NCI-H748 (cell line): ENCODE results near the gene MTA3.
A peak's percentile ranks its signal among the peaks of the same experiment; 100 is the strongest.

Source experiments
- DNase-seq: peaks from one replicate; lab custom pipeline; 2025; ENCODE audit not compliant: unreplicated experiment; lab: John Stamatoyannopoulos, UW

Gene MTA3

DNA sequence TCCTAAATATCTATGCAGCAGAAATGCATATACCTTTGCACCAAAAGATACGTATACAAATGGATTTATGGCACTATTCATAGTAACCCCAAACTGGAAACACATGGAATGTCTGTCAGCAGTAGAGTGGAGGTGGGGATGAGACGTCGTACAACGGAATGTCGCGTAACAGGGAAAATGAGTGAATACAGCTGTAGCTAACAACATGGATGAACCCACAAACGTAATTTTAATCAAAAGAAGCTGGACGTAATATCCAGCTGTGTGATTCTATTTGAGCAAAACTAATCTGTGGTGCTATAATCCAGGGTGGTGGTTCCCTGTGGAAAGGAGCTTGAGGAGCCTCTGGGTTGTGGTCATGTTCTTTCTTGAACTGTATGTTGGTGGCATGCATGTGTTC is 89.9 kb downstream of the MTA3 start:
- DNase-seq: no peak

GRCh38 chr2:42659609-42660008 is 91.2 kb downstream of the MTA3 start:
- no peak for DNase-seq

DNA sequence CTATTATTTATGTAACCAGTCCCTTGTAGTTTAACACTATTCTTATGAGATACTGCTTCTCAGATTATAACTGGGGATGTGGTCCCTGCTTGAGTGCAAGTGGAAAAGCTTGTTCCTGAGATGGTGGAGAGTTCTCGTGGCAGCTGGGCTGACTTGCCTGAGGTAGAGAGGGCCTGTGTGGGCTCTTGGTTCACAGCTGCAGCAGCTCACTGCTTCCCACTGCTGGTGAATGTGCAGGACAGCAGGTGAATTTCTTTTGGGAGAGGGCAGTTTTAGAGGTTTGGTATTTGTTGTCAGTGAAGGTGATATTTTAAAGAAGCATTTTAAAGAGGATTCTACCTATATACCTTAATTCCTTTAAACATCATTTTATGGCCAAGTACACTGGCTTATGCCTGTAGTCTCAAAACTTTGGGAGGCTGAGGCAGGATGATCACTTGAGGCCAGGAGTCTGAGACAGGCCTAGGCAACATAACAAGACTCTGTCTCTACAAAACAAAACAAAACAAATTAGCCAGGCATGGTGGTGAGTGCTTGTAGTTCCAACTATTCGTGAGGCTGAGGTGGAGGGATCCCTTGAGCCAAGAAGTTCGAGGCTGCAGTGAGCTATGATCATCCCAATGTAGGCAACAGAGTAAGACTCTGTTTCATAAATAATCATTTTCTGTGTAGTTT is 94.8 kb downstream of the MTA3 start:
- DNase-seq: peak; percentile 61

- no peak for DNase-seq
Observed at GRCh38 chr2:42663828-42664227, 95.4 kb downstream of the MTA3 start.

DNA sequence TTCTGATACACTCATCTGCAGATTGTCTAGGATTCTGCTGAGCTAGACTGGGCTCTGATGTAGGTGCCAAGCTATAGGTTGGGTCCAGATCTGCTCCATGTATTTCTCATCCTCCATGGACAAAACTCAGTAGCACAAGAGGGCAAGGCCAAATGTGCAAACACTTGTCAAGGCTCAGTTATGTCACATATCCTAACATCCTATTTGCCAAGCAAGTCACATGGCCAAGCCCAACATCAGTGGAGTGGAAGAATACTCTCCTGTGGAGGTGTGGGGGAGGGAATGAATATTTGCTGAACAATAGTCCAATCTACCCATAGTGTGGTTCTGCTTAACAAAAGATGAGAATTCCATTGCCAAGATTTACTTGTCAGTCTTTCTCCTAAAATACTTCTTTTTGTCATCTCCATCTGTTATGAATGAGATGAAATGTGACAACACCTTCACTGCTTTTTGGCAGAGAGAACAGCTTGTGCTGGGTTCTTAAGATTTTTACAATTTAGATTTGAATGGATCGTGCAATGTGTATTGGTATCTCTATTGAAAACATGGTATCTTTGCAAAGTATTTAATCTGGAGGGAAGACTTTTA is 105.7 kb downstream of the MTA3 start:
- no peak for DNase-seq

DNA sequence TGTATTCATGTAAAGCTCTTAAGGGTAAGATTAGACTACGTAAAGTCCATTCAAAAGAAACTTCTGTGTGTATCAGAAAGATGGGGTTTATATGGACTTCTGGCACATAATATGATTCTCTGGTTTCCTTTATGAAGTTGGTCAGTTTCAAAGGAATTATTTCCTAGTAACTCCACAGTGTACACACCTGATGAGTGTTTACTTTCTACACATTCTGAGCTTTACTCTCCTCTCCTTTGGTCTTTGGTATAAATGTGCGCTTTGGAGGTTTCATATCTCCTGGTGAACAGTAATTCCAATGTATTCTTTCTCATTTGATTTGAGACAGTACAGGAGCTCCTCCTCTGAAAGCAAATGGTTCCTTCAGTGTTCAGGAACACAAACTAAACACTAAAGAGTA is 107.4 kb downstream of the MTA3 start:
- no peak for DNase-seq

DNA sequence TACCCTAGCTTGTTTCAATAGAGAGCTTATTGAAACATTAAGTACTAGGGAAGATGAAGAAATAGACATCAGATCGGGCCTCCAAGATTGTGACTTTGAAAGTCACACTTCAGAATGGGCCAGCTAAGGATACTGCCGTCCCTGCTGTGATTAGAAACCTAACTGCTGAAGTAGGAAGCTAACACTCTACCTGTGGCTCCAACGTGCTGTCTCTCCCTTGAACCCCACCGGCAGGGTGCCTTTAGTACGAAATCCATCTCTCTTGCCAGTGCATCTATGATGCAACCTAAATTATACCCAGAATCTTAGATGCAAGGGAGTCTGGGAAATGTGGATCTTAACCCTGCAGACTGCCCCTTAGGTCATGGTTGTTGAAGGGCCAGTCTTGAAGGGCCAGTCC is 116.9 kb downstream of the MTA3 start:
- no peak for DNase-seq

DNA sequence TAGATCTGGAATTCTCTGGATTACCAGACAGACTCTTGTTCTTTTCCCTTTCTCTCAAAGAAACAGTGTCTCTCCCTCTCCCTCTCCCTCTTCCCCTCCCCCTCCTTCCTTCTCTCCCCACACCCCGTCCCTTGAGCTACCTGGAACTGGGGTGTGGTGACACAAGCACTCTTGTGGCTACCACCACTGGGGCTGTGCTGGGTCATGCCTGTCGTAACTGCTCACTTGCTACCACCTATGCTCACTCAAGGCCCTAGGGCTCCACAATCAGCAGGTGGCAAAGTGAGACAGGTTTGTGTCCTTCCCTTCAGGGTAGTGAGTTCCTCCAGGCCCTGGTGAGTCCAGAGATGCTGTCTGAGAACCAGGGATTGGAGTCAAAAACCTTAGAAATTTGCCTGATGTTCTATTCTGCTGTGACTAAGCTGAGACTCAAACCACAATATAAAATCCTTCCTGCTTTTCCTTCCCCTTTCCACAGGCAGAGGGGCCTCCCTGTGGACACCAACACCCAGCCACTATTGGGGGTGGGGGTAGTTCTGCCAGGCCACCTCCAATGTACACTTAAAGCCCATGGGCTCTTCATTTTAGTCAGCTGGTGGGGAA is 124.7 kb downstream of the MTA3 start:
- no peak for DNase-seq

DNA sequence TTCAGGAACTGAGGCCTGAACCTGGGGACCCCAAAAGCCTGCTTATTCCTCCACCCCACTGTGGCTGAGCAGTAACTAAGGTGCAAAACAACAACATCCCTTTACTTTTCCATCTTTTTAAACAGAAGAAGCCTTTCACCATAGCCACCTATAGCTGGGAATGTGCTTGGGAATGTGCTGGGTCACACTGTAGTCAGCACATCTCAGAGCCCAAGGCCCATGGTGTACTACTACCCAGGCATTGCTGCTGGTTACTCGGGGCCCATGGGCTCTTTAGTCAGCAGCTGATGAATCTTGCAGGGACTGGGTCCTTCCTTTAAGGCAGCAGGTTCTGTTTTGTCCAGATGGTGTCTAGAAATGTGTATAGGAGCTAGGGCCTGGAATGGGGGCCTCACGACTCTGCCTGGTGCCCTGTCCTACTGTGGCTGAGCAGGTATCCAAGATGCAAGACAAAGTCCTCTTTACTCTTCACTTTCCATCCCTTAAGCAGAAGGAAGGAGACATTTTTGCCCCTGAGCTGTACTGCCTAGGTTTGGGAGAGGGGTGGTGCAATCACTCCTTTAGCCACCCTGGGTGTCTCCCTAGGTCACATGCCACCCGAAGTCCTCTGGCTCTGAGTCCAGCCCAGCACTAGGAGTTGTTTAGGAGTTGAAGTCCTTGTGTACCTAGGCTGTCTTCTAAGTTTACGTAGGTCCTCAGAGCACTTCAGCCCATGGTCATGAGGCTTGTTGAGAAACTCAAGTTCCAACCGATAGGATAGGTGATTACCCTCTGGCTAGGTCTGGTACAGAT is 125.5 kb downstream of the MTA3 start:
- DNase-seq: no peak

- DNase-seq: no peak
Observed at GRCh38 chr2:42696987-42697386, 128.6 kb downstream of the MTA3 start.

- no peak for DNase-seq
Observed at GRCh38 chr2:42698940-42699339, 130.5 kb downstream of the MTA3 start.

GRCh38 chr2:42706836-42707235 is 138.4 kb downstream of the MTA3 start:
- DNase-seq: no peak

- DNase-seq: no peak
Observed at GRCh38 chr2:42708179-42708578, 139.7 kb downstream of the MTA3 start.

GRCh38 chr2:42711896-42712295 is 143.5 kb downstream of the MTA3 start:
- no peak for DNase-seq

GRCh38 chr2:42712934-42713333 is 144.5 kb downstream of the MTA3 start:
- no peak for DNase-seq

DNA sequence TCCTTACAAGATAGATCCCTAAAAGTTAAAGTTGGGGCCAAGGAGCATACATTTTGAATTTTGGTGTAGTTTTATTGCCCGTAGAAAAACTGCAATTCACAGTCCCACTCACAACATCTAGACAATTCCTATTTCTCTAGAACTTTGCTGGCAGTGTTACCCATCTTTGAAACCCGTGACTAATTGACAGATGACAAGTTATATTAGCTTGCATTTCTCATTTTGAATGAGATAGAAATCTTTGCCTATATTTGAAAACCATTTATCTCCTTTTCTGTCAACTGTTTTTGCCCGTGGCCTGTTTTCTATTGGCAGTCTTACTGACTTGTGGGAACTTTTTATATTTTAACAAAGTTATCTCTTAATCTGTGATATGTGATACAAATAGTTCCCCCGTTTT is 145.5 kb downstream of the MTA3 start:
- no peak for DNase-seq

DNA sequence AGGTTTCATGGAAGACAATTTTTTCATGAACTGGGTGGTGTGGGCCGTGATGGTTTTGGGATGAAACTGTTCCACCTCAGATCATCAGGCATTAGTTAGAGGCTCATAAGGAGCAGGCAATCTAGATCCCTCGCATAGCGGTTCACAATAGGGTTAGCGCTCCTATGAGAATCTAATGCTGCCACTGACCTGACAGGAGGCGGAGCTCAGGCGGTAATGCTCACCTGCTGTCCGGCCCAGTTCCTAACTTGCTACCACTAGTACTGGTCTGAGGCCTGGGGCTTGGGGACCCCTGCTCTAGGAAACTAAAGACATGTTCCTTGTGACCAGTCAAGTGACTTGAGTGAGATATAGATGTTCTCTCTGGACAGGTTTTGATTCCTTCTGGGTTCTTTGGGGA is 146.3 kb downstream of the MTA3 start:
- DNase-seq: no peak

GRCh38 chr2:42721898-42722297 is 153.5 kb downstream of the MTA3 start:
- DNase-seq: no peak

DNA sequence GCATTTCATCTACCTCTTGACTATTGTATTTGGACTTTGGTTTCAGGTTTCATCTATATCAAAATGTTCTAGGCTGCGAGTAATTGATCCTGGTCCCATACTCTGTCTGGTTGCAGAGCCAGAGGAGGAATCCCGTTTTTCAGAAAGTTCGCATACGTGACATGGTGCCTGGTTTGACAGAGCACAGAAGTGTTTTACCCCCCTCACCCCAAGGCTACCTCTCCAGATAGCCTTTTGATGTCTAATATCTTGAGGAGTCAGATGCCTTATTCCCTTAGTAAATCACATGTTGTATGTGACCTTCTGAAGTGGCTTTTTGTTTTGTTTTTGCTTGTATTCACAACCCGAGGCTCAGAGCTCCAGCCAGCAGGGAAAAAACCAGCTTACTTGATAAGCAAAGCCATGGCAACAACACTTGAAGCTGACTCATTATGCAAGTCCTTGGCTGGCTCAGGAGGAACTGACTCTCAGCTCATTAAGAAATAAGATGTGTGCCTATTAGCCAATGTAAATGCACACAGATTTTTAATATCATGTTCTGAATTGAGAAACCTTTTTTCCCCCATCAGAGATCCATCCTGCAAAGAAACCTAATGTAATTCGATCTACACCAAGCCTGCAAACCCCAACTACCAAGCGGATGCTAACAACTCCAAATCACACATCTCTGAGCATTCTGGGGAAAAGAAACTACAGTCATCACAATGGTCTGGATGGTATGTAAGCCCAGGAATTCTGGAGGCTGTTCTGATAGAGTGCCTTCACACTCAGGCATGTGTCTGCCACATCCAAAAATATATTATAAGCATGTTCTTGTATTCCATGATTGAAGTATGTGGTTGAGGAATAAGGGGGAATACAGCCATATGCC is 154.1 kb downstream of the MTA3 start:
- peak; percentile 2 for DNase-seq

GRCh38 chr2:42723465-42723864 is 155.0 kb downstream of the MTA3 start:
- DNase-seq: no peak

DNA sequence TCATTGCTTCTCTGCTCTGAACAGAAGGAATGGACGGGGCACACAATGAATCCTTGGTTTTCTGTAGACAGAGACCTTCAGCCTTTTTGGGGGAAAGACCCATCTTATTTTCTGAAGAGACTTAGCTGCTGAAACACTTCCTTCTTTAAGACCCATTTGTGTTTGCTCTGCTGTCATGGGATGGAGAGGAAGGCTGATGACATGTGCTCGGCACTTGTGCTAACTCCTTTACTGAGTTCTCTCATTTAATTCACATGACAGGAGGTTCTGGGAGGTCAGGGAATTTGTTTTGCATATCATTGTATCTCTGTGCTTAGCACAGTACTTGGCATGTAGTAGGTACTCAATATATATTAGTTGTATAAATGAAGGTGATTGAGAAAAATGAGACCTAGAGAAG is 156.5 kb downstream of the MTA3 start:
- no peak for DNase-seq
